HG02938 (cell line): ENCODE data around the gene RNF44.

Source experiments
- ATAC-seq: cut with Tn5 transposase; IDR thresholded peaks from one replicate; pipeline ENCODE4 v1.9.1; 2021; ENCODE audit warnings: mild to moderate bottlenecking, moderate library complexity; ENCODE audit not compliant: unreplicated experiment

RNF44 gene

GRCh38 chr5:176536132-176536901, 885 bp downstream of the RNF44 start:
- peak; percentile 23 for ATAC-seq

- no peak for ATAC-seq
Observed at GRCh38 chr5:176535664-176536131, 1.5 kb downstream of the RNF44 start.

- no peak for ATAC-seq
Observed at GRCh38 chr5:176535101-176535663, 2.0 kb downstream of the RNF44 start.

GRCh38 chr5:176534640-176535039, 2.6 kb downstream of the RNF44 start:
- ATAC-seq = no peak

GRCh38 chr5:176533894-176534611, 3.1 kb downstream of the RNF44 start:
- no peak for ATAC-seq

GRCh38 chr5:176533390-176533789, 3.8 kb downstream of the RNF44 start:
- ATAC-seq = no peak

- ATAC-seq = no peak
Observed at GRCh38 chr5:176532795-176533194, 4.4 kb downstream of the RNF44 start.

GRCh38 chr5:176531902-176532493, 5.2 kb downstream of the RNF44 start:
- no peak for ATAC-seq

- ATAC-seq = no peak
Observed at GRCh38 chr5:176530983-176531901, 6.0 kb downstream of the RNF44 start.

GRCh38 chr5:176530393-176530982, 6.7 kb downstream of the RNF44 start:
- ATAC-seq = no peak

GRCh38 chr5:176529741-176530141, 7.5 kb downstream of the RNF44 start:
- no peak for ATAC-seq

GRCh38 chr5:176529116-176529740, 8.0 kb downstream of the RNF44 start:
- ATAC-seq = no peak

GRCh38 chr5:176528761-176529115, 8.5 kb downstream of the RNF44 start:
- ATAC-seq = no peak

GRCh38 chr5:176528301-176528700, 8.9 kb downstream of the RNF44 start:
- ATAC-seq = no peak

GRCh38 chr5:176527246-176528222, 9.7 kb downstream of the RNF44 start:
- no peak for ATAC-seq

GRCh38 chr5:176526462-176526861, 10.7 kb downstream of the RNF44 start:
- ATAC-seq = no peak

GRCh38 chr5:176525677-176526076, 11.5 kb downstream of the RNF44 start:
- ATAC-seq = no peak

- ATAC-seq = no peak
Observed at GRCh38 chr5:176524987-176525386, 12.2 kb downstream of the RNF44 start.

GRCh38 chr5:176524138-176524537, 13.1 kb downstream of the RNF44 start:
- ATAC-seq = no peak
